Fibroblast of mammary gland (primary cell): Measurements from ENCODE around the gene RIPOR2.
"Not testable (repeated sequence)": the region's sequence is repeated elsewhere in the genome, so short reads cannot be mapped to it uniquely, and the experiment has no call there.

Experiments used
- DNase-seq: peaks from one replicate; pipeline ENCODE4 v3.0.0-alpha.2; 2010; ENCODE audit warnings: low read depth
- H3K4me3 ChIP-seq: 2 replicates; pipeline ENCODE4 v1.5.1; 2011; ENCODE audit warnings: low read depth, mild to moderate bottlenecking, low read length, moderate library complexity; ENCODE audit not compliant: control insufficient read depth
- TF ChIP-seq, protein P1 (sequence below): conservative IDR thresholded peaks from 2 replicates; pipeline ENCODE4 v1.5.1; 2011; ENCODE audit warnings: low read depth, low read length, inconsistent platforms; ENCODE audit not compliant: control insufficient read depth, insufficient read depth

Gene RIPOR2

DNA sequence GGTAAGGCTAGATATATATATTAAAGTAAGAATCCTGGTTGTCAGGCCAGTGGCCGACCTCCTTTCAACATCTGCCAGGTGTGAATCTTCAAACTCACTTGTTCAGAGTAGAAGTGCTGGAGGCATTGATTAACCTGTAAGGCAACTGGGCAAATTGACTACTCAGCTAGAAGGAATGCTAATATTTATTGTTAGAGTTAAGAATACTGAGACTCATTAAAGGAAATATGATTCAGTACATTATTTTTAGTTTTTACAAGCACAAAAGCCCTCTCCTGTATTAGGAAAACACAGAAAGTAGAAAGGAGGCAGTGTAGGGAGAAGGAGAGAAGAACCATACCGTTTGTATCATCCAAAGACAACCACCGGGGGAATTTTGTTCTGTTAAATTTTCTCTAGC, 53.5 kb downstream of the RIPOR2 start:
- TF ChIP-seq, protein P1, sequence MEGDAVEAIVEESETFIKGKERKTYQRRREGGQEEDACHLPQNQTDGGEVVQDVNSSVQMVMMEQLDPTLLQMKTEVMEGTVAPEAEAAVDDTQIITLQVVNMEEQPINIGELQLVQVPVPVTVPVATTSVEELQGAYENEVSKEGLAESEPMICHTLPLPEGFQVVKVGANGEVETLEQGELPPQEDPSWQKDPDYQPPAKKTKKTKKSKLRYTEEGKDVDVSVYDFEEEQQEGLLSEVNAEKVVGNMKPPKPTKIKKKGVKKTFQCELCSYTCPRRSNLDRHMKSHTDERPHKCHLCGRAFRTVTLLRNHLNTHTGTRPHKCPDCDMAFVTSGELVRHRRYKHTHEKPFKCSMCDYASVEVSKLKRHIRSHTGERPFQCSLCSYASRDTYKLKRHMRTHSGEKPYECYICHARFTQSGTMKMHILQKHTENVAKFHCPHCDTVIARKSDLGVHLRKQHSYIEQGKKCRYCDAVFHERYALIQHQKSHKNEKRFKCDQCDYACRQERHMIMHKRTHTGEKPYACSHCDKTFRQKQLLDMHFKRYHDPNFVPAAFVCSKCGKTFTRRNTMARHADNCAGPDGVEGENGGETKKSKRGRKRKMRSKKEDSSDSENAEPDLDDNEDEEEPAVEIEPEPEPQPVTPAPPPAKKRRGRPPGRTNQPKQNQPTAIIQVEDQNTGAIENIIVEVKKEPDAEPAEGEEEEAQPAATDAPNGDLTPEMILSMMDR, result no peak
- DNase-seq, result no peak
- no peak overlapping the region for H3K4me3 ChIP-seq

DNA sequence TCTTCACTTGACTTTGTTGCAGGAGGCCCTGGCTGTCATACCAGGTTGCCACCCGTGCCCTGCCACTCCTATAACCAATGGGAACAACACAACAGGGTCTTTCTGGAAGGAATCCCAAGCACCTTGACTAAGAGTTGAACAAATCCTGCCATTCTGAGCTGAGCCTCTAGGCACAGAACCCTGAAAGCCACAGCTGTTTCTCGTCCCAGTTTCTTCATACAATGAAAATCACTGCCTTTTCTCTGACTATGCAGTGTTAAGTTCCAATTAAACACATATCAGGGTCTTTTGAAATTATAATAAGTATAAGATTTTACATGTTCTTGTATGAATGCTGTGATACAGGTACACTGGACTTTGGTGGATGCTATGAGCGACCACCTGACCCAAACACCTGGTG, 54.4 kb downstream of the RIPOR2 start:
- TF ChIP-seq, protein P1, result no peak
- H3K4me3 ChIP-seq, result no peak overlapping the region
- DNase-seq, result no peak

DNA sequence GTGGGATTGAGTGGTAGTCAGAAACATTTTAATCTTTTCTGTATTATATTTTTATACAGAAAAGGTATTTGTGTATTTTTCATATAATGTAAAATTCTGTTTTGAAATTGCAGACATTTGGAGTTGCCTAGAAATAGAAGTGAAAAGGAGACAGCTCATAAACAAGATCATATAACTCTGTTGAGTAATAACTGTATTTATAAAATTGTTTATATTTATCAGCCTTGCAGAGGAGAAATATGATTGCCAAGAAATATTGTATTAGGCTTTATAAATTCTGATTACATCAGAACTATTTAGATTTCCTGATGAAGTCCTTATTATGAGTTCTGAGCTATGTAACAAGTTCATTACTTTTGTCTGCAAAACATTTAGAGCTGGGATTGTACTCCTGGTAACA, 55.3 kb downstream of the RIPOR2 start:
- DNase-seq, result no peak
- no peak overlapping the region for H3K4me3 ChIP-seq
- TF ChIP-seq, protein P1, result no peak

DNA sequence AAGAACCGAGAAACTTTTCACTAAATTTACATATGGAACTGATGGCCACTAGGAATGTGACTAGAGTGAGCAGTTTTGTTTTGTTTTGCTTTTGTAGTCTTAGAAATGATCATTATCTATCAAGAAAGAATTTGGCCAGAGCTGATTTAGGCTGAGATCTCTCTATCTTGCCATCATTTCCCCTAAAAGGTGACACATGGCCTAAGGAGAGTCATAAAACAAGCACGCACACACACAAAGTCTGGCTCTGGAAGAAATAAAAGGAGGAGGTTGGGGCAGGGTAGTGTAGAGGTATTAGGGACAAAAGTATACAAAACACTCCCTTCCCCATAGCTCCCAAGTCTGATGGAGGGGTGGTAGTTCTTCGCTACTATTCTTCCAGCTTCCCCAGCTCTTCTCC, 56.4 kb downstream of the RIPOR2 start:
- DNase-seq, result no peak
- TF ChIP-seq, protein P1, result no peak

DNA sequence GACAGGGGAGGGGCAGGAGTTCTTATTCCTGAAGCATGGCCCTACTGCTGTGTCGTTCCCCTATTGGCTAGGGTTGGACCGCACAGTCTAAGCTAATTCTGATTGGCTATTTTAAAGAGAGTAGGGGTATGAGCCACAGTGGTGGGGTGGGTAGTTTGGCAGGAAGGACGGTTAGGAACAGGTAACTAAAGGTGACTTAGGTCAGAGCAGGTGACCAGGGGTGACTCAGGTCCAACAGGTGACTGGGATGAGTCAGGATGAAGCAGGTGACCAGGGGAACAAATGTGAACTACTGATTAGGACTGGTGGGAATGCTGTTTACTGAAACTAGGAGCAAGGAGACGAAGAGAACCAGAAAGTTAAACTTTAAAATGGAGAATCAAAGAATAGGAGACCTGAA, 58.0 kb downstream of the RIPOR2 start:
- DNase-seq, H3K4me3 ChIP-seq: not testable (repeated sequence)

More for the DNA sequence above, 56.4 kb downstream of the RIPOR2 start:
- no peak overlapping the region for H3K4me3 ChIP-seq

DNA sequence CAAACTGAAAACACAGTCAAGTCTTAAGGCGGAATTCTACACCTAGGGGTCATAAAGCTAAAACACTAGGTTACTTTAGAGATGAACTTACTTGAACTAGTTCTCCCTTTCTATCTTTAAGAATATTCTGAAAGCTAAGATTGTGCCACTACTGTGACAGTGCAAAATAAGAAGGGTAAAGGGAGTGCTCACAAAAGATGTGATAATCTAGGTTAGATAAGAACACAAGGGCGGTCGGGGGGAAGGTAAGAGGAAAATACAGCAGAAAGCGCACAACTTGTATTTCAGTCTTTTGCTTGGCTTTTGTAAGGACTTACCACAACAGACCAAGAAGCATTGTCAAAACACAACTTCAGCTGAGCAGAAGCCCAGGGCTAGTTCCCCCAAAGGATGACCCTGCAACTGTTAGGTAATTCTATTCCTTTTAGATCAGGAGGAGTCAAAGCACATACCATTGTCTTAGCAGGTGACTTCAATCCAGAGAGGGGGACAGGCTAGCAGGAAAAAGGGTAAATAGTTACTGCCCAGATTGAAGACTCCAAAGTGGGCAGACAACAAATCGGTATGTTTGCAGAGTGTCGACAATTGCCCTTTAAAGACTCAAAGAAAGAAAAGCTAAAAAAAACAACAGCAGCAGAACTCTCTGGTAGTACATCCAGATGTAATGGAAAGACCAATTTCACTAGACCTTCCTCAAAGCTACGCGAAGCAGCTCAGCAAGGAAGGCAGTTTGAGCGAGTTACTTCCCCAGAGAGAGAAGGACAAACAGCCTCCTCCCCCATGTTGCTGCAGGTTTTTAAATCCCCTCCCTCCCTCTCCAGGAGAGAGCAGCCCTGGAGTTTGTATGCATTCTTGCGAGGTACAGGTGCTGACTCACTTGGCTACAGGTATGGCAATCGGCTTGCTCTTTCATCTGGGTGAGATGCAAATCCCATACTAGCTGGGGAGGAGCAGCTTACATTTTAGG, 59.0 kb downstream of the RIPOR2 start:
- no peak overlapping the region for H3K4me3 ChIP-seq
- no peak for DNase-seq
- TF ChIP-seq, protein P1, result no peak

DNA sequence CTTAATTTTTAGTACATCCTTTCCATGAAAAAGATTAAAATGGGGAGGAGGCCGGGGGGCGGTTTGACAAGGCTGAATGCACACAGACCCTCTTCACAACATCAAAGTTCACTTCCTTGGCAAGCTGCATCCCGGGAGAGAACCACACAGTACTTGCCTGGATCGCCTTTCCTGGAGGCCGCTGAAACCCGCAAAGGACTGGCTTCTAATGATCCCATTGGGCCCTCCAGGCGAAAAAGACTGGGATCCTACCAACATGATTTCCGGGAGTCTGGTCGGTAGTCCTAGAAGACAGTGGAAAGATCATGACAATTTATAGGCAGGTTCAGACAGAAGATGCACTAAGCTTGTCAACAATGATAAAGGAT, 60.2 kb downstream of the RIPOR2 start:
- no peak overlapping the region for H3K4me3 ChIP-seq
- DNase-seq, result no peak
- TF ChIP-seq, protein P1, result no peak
